GM12864 (cell line): ENCODE data around the gene PACRG.

ENCODE experiments used
- DNase-seq: peaks from one replicate; pipeline ENCODE4 v3.0.0-alpha.2; 2011; ENCODE audit warnings: low read depth
- H3K4me3 ChIP-seq: 2 replicates; pipeline ENCODE4 v1.5.1; 2011; ENCODE audit warnings: mild to moderate bottlenecking, low read depth, low read length, control low read depth
- TF ChIP-seq, protein P1 (sequence below): IDR thresholded peaks from 2 replicates; pipeline ENCODE4 v1.5.1; 2011; ENCODE audit warnings: low read depth, mild to moderate bottlenecking, moderate library complexity, low read length, control low read depth, inconsistent platforms; ENCODE audit errors: missing control alignments

Gene PACRG

GRCh38 chr6:163352011-163352685, 624.4 kb downstream of the PACRG start:
- TF ChIP-seq, protein P1, sequence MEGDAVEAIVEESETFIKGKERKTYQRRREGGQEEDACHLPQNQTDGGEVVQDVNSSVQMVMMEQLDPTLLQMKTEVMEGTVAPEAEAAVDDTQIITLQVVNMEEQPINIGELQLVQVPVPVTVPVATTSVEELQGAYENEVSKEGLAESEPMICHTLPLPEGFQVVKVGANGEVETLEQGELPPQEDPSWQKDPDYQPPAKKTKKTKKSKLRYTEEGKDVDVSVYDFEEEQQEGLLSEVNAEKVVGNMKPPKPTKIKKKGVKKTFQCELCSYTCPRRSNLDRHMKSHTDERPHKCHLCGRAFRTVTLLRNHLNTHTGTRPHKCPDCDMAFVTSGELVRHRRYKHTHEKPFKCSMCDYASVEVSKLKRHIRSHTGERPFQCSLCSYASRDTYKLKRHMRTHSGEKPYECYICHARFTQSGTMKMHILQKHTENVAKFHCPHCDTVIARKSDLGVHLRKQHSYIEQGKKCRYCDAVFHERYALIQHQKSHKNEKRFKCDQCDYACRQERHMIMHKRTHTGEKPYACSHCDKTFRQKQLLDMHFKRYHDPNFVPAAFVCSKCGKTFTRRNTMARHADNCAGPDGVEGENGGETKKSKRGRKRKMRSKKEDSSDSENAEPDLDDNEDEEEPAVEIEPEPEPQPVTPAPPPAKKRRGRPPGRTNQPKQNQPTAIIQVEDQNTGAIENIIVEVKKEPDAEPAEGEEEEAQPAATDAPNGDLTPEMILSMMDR: no peak
- DNase-seq: no peak
- no peak overlapping the region for H3K4me3 ChIP-seq

DNA sequence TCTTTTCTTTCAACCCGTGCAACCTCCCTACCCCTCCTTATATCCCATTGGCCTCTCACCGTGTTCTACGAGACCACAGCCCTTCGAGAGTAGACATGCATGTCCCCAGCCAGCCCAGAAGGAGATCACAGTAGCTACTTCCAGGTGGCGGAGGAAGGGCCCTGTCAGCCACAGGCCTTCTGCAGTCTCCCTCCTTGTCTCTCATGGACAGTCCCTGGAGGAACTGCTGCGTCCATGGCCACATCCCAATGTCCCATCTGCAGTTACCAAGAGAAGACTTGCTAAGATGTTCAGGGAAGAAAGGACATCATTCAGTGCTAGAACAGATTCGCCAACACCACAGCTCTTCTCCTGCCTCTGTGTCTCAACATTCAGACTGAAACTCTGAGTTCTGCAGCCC, 625.2 kb downstream of the PACRG start:
- no peak for DNase-seq
- no peak overlapping the region for H3K4me3 ChIP-seq
- TF ChIP-seq, protein P1: no peak

DNA sequence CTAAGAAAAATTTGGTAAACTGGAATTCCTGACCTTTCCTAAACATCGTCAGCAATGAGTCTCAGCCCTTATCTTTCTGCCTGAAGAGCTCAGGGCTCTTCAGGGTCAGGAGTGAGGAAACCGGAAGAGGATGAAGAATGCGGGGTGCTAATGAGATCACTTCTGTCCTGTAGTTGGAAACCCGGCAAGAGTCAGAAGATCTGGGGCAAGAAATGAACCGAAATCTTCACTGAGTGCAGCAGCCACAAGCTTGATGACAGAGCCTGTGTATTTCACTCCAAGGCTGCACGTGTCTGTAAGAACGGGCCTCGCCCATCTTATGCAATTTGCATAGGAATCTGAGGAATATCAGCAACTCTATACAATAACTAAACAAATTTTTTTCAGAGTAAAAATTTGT, 626.3 kb downstream of the PACRG start:
- H3K4me3 ChIP-seq: no peak overlapping the region
- TF ChIP-seq, protein P1: no peak
- DNase-seq: no peak

DNA sequence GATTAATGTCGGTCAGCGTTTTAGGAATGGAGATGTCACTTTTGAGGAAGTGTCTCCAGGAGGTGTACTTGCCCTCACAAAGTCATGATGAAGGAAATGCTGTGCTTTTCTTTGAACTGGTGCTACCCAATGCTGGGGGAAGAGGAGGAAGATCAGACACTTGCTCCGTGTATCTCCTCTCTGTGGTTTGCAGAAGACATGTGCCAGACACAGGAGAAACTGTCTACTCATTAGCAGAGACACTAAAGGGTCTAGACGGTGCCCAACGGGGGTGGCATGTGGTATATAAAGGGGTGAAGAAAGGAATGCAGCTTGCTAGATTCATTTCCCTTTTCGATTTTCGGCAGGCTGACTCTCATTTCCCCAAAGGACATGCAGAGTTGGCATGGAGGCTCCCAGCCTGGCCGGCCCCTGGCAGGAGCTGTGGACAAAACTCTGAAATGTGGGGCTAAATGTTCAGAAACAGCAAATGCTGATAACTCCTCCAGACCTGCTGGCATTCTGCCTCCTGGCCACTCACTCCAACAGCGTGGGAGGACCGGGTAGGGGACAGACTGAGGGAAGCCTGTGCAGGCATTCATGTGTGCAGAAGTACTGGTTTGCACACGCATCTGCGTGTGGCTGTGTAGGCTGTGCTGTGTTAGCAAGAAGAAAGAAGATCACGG, 627.1 kb downstream of the PACRG start:
- no peak for DNase-seq
- no peak overlapping the region for H3K4me3 ChIP-seq
- TF ChIP-seq, protein P1: no peak

DNA sequence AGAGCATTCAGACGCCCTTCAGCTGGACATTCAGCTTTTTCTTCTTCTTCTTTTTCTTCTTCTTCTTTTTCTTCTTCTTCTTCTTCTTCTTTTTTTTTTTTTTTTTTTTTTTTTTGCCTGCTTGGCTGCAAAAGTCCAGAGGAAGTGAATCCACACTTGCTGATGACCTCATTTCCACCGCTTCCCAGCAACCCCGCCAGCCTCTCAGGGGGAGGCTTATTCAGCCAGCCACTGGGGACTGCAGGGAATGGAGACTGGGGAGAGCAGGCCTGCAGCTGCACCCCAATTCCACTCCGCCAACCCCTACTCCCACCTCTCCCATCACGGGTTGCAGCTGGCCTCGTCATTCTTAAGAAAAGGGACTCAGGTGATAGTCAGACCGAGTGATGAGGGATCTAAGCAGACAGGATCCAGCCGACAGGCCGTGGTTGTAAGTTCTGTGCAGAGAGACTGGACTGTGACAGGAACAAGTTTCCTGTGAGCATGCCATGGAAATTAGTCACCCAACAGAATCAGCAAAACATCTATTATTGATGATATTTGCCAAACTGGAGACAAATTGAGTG, 627.7 kb downstream of the PACRG start:
- no peak for DNase-seq
- no peak overlapping the region for H3K4me3 ChIP-seq
- TF ChIP-seq, protein P1: no peak

DNA sequence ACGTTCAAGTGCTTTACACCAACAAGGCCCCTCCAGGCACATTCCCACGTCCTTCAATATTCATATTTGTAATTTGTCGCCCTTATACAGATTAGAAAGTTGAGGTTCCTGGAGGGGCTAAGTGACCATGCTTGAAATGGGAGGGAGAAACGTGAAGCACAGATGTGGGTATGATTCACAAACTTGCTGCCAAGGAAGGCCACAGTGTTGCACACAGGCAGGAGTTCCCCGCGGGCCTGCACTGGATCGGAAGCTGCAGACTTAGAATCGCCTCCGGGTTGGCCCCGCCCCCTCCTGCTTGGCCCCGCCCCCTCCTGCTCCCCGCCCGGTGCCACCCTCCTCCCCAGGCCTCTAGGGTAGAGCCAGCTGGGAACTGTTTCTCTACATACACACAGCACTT, 628.5 kb downstream of the PACRG start:
- TF ChIP-seq, protein P1: no peak
- DNase-seq: no peak

More for the DNA sequence above, 628.5 kb downstream of the PACRG start:
- H3K4me3 ChIP-seq: no peak overlapping the region
